AG10803 (cell line): ENCODE data around the gene FGF3.

Experiments
- DNase-seq: peaks from one replicate; pipeline ENCODE4 v3.0.0; 2010; ENCODE audit warnings: low read depth
- H3K4me3 ChIP-seq: 2 replicates; pipeline ENCODE4 v1.5.1; 2011; ENCODE audit warnings: mild to moderate bottlenecking, low read length, control low read depth
- TF ChIP-seq, protein P1 (sequence below): conservative IDR thresholded peaks from 2 replicates; pipeline ENCODE4 v1.5.1; 2011; ENCODE audit warnings: mild to moderate bottlenecking, low read length, control low read depth, inconsistent platforms

FGF3 gene

DNA sequence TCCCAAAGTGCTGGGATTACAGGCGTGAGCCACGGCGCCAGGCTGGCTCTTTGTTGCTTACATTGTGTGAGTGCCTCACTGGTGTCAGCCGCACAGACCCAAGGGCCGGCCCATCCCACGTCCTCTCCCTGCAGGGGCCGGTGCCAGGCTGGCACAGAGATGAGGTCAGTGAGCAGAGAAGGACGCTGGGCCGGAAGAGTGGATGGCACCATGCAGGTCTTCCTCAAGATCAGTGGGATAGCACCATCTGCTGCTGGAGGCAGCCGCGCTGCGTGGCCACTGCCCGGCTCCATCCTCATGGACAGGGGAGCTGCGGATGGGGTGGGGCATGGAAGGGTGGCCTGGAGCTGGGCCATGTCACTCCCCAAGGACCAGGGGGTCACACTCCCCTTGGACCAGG lies 22.1 kb downstream of the FGF3 start:
- TF ChIP-seq, protein P1, sequence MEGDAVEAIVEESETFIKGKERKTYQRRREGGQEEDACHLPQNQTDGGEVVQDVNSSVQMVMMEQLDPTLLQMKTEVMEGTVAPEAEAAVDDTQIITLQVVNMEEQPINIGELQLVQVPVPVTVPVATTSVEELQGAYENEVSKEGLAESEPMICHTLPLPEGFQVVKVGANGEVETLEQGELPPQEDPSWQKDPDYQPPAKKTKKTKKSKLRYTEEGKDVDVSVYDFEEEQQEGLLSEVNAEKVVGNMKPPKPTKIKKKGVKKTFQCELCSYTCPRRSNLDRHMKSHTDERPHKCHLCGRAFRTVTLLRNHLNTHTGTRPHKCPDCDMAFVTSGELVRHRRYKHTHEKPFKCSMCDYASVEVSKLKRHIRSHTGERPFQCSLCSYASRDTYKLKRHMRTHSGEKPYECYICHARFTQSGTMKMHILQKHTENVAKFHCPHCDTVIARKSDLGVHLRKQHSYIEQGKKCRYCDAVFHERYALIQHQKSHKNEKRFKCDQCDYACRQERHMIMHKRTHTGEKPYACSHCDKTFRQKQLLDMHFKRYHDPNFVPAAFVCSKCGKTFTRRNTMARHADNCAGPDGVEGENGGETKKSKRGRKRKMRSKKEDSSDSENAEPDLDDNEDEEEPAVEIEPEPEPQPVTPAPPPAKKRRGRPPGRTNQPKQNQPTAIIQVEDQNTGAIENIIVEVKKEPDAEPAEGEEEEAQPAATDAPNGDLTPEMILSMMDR: no peak
- H3K4me3 ChIP-seq: no peak overlapping the region
- no peak for DNase-seq

DNA sequence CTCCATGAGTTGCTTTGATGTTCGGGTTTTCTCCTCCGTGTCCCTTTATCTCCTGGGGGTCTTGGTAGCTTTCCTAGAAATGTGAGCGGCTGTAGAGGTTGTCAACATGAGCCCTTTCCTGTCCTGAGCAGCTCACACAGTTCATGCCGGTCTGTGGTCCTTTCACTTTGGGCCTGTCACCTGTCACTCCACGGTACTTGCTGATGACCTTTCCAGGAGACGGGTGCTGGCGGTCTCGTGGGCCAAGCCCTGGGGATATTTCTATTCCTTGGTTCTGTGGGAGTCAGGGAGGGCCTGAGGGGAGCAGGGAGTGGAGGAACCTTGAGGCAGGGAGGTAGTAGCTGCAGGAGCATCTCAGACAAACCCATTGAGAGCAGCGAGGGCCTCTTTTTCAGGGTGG lies 23.2 kb downstream of the FGF3 start:
- no peak for DNase-seq
- no peak overlapping the region for H3K4me3 ChIP-seq
- TF ChIP-seq, protein P1: no peak

DNA sequence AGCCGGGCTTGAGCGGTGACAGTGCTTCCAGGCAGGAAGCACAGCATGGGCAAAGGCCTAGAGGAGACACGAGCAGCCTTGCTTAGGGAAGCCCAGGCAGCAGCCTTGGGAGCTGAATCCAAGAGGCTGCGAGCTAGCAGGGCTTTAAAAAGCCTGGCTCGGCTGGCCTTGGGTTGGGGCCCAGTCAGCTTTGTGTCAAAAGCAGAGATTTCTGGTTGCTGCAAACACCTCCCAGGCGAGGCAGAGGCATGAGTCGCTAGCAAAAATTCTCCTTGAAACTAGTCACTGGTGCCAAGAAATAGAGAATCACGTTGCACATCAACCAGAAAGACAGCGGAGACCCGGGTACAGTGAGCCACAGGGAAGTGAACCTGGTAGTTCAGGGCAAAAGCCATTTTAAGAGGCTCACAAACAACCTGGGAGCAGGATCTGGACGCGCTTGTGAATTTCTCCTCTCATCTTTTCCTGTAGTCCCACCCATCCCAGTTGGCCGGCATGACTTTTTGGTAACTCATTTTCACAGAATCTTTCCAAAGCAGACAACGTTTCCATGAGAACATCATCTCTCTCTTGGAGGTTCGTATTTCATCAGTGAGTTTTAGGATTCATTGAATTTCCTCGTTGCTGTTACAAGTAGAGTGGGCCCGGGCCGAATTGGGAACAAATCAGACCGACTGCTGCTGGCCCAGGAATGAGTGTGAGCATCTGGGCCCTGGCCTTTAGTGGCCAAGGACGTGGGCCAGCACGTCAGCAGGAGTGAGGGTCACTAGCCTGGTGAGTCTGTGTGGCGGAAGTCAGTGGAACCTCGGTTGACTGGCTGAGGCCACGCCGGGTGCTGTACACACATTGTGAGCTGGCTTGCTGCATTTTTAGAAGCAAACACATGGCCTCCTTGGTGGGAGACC lies 27.7 kb downstream of the FGF3 start:
- H3K4me3 ChIP-seq: no peak overlapping the region
- DNase-seq: peak; percentile 70
- TF ChIP-seq, protein P1: no peak

DNA sequence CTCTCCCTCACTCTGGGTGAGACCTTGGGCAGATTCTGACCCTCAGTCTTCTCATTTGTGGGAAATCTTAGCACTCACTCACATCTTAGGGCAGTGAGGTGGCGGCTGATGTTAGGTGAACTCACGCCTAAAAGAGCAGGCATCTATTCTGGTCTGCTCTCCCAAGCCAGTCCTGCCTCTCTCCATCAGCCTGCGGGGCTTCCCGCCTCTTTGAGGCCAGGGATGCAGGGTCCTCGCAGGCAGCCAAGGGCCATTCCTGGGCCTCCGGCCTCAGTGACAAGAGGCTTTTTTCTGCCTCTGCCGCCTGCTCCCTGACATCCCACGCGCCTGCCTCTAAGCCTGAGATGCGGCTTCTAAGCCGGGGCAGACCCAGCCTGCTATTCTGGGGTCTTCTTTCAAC lies 30.3 kb downstream of the FGF3 start:
- no peak for DNase-seq
- TF ChIP-seq, protein P1: no peak
- no peak overlapping the region for H3K4me3 ChIP-seq

DNA sequence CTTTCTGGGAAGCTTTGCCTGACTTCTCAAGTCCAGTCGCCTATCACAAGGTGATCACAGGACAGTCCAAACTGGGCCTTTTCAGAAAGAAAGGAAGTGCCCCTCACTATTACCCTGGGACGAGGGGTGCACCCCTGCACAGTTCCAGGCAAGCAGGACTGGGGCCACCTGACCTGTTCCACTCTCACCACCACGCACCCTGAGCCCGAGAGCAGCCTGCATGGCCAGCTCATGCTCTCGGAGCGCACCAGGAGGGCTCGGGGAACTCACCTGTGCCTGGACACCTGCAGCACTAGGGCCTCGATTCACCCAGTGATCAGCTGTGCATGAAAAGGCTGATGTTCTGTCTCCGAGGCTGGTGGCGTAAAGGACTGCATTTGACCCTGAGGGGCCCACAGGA lies 31.3 kb downstream of the FGF3 start:
- no peak for DNase-seq
- TF ChIP-seq, protein P1: no peak
- no peak overlapping the region for H3K4me3 ChIP-seq

DNA sequence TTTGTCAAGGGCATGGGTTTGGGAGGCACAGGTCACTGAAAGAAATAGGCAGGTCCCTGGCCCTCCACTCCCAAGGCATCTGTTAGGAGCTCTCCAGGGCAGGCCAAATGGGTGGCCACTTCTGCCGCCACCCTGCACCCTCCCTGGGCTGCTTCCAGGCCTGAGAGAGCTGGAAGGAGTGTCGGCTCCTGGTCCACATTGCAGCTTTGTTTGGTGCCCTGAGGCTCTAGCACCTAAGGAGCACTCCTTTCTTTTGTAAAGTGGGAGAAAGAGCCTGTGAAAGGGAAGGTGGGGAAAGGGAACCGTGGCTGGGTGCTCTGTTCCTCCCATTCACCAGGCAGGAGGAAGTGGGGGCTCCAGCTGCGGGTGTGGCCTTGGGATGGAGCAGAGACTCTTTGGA lies 31.8 kb downstream of the FGF3 start:
- H3K4me3 ChIP-seq: no peak overlapping the region
- DNase-seq: no peak
- TF ChIP-seq, protein P1: no peak

DNA sequence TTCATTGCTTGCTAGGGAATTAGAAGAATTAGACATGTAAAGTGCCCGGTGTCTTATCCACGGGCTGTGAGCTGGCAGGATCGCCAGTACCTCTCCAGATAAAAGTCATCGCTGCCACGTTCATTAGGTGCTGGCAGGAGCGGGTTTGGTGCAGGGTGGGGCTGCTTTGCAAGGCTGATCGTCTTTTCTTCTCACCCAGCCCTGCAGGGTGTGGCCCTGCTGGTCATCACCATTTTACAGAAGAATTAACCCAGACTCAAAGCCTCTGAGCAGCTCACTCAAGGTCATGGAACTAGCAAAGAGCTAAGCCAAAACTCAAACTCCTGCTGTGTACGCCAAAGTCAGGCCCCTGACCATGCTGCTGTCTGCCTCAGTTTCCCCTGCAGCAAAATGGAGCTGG lies 38.0 kb downstream of the FGF3 start:
- no peak overlapping the region for H3K4me3 ChIP-seq
- TF ChIP-seq, protein P1: no peak
- DNase-seq: no peak
